Erythroblast (primary cell): ENCODE results near the gene TMEM135.

Experiments used
- DNase-seq, 2 experiments: peaks; one replicate each; lab custom pipeline; 2025; lab: John Stamatoyannopoulos, UW
- GATA1 ChIP-seq: IDR thresholded peaks from 2 replicates; pipeline ENCODE4 v1.6.1; 2011; ENCODE audit warnings: low read depth, mild to moderate bottlenecking, control low read depth, low read length, moderate library complexity
- POLR2A ChIP-seq: IDR thresholded peaks from 2 replicates; pipeline ENCODE4 v1.6.1; 2011; ENCODE audit warnings: mild to moderate bottlenecking, low read length

The TMEM135 gene

GRCh38 chr11:87324817-87325489 is 287.2 kb downstream of the TMEM135 start:
- TF ChIP-seq POLR2A (no peak), GATA1 (no peak)
- DNase-seq = no peak

- no peak for DNase-seq
- TF ChIP-seq GATA1 = no peak
- no peak for TF ChIP-seq POLR2A
Observed at GRCh38 chr11:87325490-87325872, 287.7 kb downstream of the TMEM135 start.

- no peak for DNase-seq
- TF ChIP-seq POLR2A (no peak), GATA1 (no peak)
Observed at GRCh38 chr11:87326594-87326993, 288.9 kb downstream of the TMEM135 start.

- DNase-seq = no peak
Observed at GRCh38 chr11:87329172-87329571, 291.4 kb downstream of the TMEM135 start.

GRCh38 chr11:87330187-87330601 is 292.5 kb downstream of the TMEM135 start:
- no peak for DNase-seq

More at GRCh38 chr11:87329172-87329571, 291.4 kb downstream of the TMEM135 start:
- no peak for TF ChIP-seq POLR2A
- no peak for TF ChIP-seq GATA1

GRCh38 chr11:87331273-87331672 is 293.5 kb downstream of the TMEM135 start:
- no peak for DNase-seq
- no peak for TF ChIP-seq POLR2A
- no peak for TF ChIP-seq GATA1

More at GRCh38 chr11:87330187-87330601, 292.5 kb downstream of the TMEM135 start:
- TF ChIP-seq POLR2A = no peak
- TF ChIP-seq GATA1 = no peak

- DNase-seq = no peak
- TF ChIP-seq POLR2A (no peak), GATA1 (no peak)
Observed at GRCh38 chr11:87338046-87338639, 300.4 kb downstream of the TMEM135 start.

GRCh38 chr11:87339416-87339815 is 301.7 kb downstream of the TMEM135 start:
- TF ChIP-seq POLR2A (no peak), GATA1 (no peak)
- no peak for DNase-seq

GRCh38 chr11:87347441-87347840 is 309.7 kb downstream of the TMEM135 start:
- TF ChIP-seq POLR2A (no peak), GATA1 (no peak)
- DNase-seq = no peak

GRCh38 chr11:87347854-87348253 is 310.1 kb downstream of the TMEM135 start:
- no peak for TF ChIP-seq GATA1
- TF ChIP-seq POLR2A = no peak
- DNase-seq = no peak

GRCh38 chr11:87351676-87352075 is 313.9 kb downstream of the TMEM135 start:
- no peak for DNase-seq
- TF ChIP-seq POLR2A (no peak), GATA1 (no peak)

GRCh38 chr11:87352759-87353707 is 315.3 kb downstream of the TMEM135 start:
- DNase-seq = peak; percentile 72 to 83
- no peak for TF ChIP-seq POLR2A
- TF ChIP-seq GATA1 = no peak

- DNase-seq = no peak
- TF ChIP-seq POLR2A (no peak), GATA1 (no peak)
Observed at GRCh38 chr11:87353771-87354345, 316.1 kb downstream of the TMEM135 start.

- no peak for TF ChIP-seq GATA1
- no peak for TF ChIP-seq POLR2A
- DNase-seq = no peak
Observed at GRCh38 chr11:87355596-87355995, 317.9 kb downstream of the TMEM135 start.
